DND-41 (cell line): ENCODE results near the gene ZNF304.

Experiments
- ATAC-seq: fragments of 200-7000 bp; cut with Tn5 transposase; 3 replicates; pipeline ENCODE4 v1.9.1; 2021; ENCODE audit warnings: low read depth; ENCODE audit not compliant: insufficient read depth
- DNase-seq: peaks from one replicate; pipeline ENCODE4 v3.0.0-alpha.2; 2020
- H2AFZ ChIP-seq: 2 replicates; pipeline ENCODE4 v1.6.0; 2012; ENCODE audit warnings: low read depth, low read length
- H3K27ac ChIP-seq: 2 replicates; pipeline ENCODE4 v1.5.1; 2012; ENCODE audit warnings: low read length, inconsistent platforms
- H3K27me3 ChIP-seq: fragments of 200-600 bp; sonication (generic); 2 replicates; pipeline ENCODE4 v1.6.0; 2012; ENCODE audit warnings: low read length, mild to moderate bottlenecking, inconsistent platforms; ENCODE audit not compliant: insufficient read depth, poor library complexity
- H3K36me3 ChIP-seq: 2 replicates; pipeline ENCODE4 v1.5.1; 2012; ENCODE audit warnings: low read length, inconsistent platforms; ENCODE audit not compliant: insufficient read depth
- H3K4me1 ChIP-seq: 2 replicates; pipeline ENCODE4 v1.5.1; 2012; ENCODE audit warnings: mild to moderate bottlenecking, low read length; ENCODE audit not compliant: insufficient read depth
- H3K4me2 ChIP-seq: 2 replicates; pipeline ENCODE4 v1.6.0; 2012; ENCODE audit warnings: mild to moderate bottlenecking, moderate library complexity, low read length, inconsistent platforms; ENCODE audit not compliant: insufficient read depth
- H3K4me3 ChIP-seq, 2 experiments: fragments of 200-600 bp in 1 of 2; shearing (Covaris generic) in 1 of 2; 2 replicates each; pipeline ENCODE4 v1.5.1; 2012 to 2016; ENCODE audit warnings: inconsistent platforms in 2 of 2, low read length in 2 of 2, mild to moderate bottlenecking in 2 of 2, low read depth in 1 of 2, moderate library complexity in 1 of 2
- H3K79me2 ChIP-seq: 2 replicates; pipeline ENCODE4 v1.6.0; 2012; ENCODE audit warnings: low read length, inconsistent platforms; ENCODE audit not compliant: insufficient read depth
- H3K9ac ChIP-seq: 2 replicates; pipeline ENCODE4 v1.6.0; 2012; ENCODE audit warnings: low read depth, mild to moderate bottlenecking, inconsistent platforms, low read length, moderate library complexity
- H3K9me3 ChIP-seq: 2 replicates; pipeline ENCODE4 v1.5.1; 2012; ENCODE audit warnings: low read length, moderate library complexity, mild to moderate bottlenecking, inconsistent platforms; ENCODE audit not compliant: insufficient read depth, severe bottlenecking
- H4K20me1 ChIP-seq: 2 replicates; pipeline ENCODE4 v1.6.0; 2012; ENCODE audit warnings: low read length; ENCODE audit not compliant: insufficient read depth
- CTCF ChIP-seq: IDR thresholded peaks from 2 replicates; pipeline ENCODE4 v1.5.1; 2012; ENCODE audit warnings: borderline replicate concordance, low read length, moderate library complexity, mild to moderate bottlenecking; ENCODE audit not compliant: poor library complexity, severe bottlenecking; ENCODE audit errors: extremely low read depth
- EZH2 ChIP-seq: IDR thresholded peaks from 3 replicates; pipeline ENCODE4 v1.6.1; 2012; ENCODE audit warnings: borderline replicate concordance, low read depth, mild to moderate bottlenecking, moderate library complexity, low read length, inconsistent platforms; ENCODE audit not compliant: severe bottlenecking

Gene ZNF304

DNA sequence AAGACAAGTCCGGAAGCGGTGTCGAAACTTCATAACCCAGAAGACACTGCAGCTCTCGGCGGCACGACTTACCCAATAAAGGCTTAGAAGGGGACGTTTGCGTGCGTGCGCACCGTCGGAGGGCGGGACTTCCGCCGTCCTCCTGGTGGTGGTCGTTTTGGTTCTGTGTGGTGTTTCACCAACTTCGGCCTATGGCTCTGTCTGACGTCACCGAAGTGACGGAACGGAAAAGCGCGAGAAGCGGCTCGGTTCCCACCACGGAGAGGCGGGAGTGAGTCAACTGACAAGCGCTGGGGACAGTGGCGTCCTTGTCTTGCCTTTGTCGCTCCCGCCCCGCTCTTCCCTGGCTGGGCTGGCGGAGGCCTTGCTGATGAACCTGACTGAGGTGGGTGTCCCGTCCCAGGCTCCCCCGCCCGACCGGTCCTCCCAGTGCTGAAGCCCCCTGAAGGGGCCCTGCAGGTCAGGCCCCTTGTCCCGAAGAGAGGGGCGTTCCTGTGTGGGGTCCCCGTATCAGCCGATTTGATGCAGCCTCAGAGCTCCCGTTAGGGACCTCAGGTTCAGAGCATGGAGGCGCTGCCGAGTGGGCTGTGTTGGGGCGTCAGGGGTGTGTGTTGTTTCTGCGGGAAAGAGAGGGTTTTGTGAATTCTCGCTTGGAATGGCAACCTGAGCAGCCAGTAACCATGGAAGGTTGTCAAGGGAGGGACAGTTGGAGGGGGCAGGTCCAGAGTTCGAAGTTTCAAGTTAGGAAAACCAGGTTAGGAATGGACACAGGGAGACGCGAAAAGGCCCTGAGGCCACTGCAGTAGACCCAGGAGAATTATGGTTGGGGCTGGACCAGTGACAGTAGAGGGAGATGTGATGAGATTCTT, 38.9 kb downstream of the ZNF304 start, which contains the start of gene ZNF548:
TSS of gene ZNF548 (plus strand) at position 125 of the 869 bp plus-strand sequence. CDS start at position 371, 246 bp downstream.
- H3K9me3 ChIP-seq = no peaks in the 10 kb centered on the region
- H3K9ac ChIP-seq = peak within 1 kb of the TSS; percentile 96
- peak within 1 kb of the TSS; percentile 92 for H3K27ac ChIP-seq
- ATAC-seq = peak; percentile 99
- DNase-seq = peak; percentile 98
- H2AFZ ChIP-seq = peak within 1 kb of the TSS; percentile 89
- H3K4me2 ChIP-seq = peak within 1 kb of the TSS; percentile 93
- H3K4me3 ChIP-seq = peak within 1 kb of the TSS; percentile 93 to 97
- H3K79me2 ChIP-seq = peaks cover 54% of the 10 kb centered on the region
- H4K20me1 ChIP-seq = peaks cover 23% of the 10 kb centered on the region; the same call in 1 of the 2 replicates
- TF ChIP-seq CTCF (peak; percentile 42), EZH2 (no peak)
- H3K27me3 ChIP-seq = no peaks in the 10 kb centered on the region
- peaks cover 25% of the 10 kb centered on the region for H3K36me3 ChIP-seq
- peaks cover 36% of the 10 kb centered on the region for H3K4me1 ChIP-seq

DNA sequence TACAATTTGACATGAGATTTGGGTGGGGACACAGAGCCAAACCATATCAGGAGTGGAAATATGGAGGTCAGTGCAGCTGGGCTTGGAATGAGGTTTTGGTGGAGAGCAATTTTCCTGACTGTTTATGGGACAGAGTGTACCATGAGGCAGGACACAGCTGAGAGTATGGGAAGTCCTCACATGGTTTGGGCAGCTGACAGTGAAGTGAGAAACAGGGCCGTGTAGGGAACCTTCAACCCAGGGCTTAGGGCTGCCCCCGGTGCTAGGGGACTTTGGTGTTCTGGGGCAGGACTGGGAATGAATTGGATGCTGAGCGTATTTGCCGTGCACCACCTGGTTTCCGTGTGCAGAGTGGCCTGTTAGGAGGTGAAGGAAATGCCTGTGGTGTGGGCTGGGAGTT, 44.6 kb downstream of the ZNF304 start:
- Histone ChIP-seq H3K36me3 (peaks cover 68% of the 10 kb centered on the region), H3K4me2 (no peak overlapping the region), H4K20me1 (peaks cover 15% of the 10 kb centered on the region; the same call in 1 of the 2 replicates), H3K9ac (no peak overlapping the region), H3K27me3 (no peaks in the 10 kb centered on the region), H3K79me2 (peaks cover 61% of the 10 kb centered on the region), H2AFZ (no peak overlapping the region), H3K9me3 (peaks cover 4% of the 10 kb centered on the region), H3K4me3 (no peak overlapping the region), H3K27ac (no peak overlapping the region), H3K4me1 (peaks cover 23% of the 10 kb centered on the region)
- TF ChIP-seq CTCF (no peak), EZH2 (no peak)
- no peak for ATAC-seq
- no peak for DNase-seq

DNA sequence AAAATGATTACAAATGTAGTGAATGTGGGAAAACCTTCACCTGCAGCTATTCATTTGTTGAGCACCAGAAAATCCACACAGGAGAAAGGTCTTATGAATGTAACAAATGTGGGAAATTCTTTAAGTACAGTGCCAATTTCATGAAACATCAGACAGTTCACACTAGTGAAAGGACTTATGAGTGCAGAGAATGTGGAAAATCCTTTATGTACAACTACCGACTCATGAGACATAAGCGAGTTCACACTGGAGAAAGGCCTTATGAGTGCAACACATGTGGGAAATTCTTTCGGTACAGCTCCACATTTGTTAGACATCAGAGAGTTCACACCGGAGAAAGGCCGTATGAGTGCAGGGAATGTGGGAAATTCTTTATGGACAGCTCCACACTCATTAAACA, 47.8 kb downstream of the ZNF304 start:
- Histone ChIP-seq H3K4me2 (no peak overlapping the region), H3K4me1 (no peaks in the 10 kb centered on the region), H3K9me3 (peaks cover 17% of the 10 kb centered on the region), H3K79me2 (peaks cover 33% of the 10 kb centered on the region), H2AFZ (no peak overlapping the region), H3K27ac (no peak overlapping the region), H3K27me3 (no peaks in the 10 kb centered on the region), H4K20me1 (peaks cover 8% of the 10 kb centered on the region; the same call in 1 of the 2 replicates), H3K36me3 (peaks cover 68% of the 10 kb centered on the region), H3K4me3 (no peak overlapping the region), H3K9ac (no peak overlapping the region)
- no peak for TF ChIP-seq EZH2
- TF ChIP-seq CTCF = no peak
- ATAC-seq = no peak
- no peak for DNase-seq
